Erythroblast (primary cell): ENCODE data around the gene RALGPS1.

Experiments
- GATA1 ChIP-seq: IDR thresholded peaks from 2 replicates; pipeline ENCODE4 v1.6.1; 2011; ENCODE audit warnings: low read depth, mild to moderate bottlenecking, control low read depth, low read length, moderate library complexity
- POLR2A ChIP-seq: IDR thresholded peaks from 2 replicates; pipeline ENCODE4 v1.6.1; 2011; ENCODE audit warnings: mild to moderate bottlenecking, low read length

GRCh38 chr9:127123064-127123890 is 208.7 kb downstream of the RALGPS1 start:
- no peak for TF ChIP-seq POLR2A
- TF ChIP-seq GATA1 = no peak
